ENCODE measurements around the gene CCDC33.

The CCDC33 gene

DNA sequence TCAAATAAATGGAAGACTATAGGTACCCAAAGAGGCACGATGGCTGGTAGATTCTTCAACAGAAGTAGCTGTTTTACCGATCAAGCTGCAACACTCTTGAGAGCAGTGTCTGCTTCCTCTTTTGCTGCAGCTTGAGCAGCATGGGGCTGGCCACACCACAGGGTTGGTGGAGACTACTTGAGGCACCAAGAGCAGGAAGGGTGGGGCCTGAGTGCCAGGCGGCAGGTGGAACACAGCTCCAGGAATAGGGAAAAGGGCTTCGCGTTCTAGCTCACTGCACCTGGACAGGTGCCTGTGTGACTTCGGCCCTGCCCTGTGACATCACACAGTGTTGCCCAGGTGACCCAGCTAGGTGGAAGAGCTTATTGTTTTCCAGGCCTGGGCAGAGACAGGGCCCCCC lies at the start of gene CCDC33:
Gene CCDC33, plus strand, starts transcription at position 365 of the 400 bp plus-strand sequence. CDS start 394 bp downstream, outside the sequence.
- no peak for DNase-seq

DNA sequence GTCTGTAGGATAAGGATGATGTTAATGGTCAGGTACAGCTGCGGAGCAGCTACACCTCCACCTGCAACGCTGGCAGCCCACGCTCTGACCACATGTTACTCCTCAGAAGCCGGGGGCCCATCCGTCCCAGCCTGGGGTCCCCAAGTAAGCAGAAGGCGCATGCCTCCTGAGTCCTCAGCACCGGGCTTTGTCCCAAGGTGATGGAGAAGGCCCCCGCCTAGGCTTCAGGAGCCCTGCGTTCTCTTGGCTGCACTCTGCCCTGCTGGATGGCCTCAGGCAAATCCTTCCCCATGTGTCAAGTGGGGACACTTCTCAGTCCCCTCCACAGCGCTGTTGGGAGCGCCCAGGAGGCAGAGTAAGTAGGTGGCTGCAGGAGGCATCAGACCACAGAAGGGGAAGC lies 47.9 kb upstream of the CCDC33 start:
- no peak for DNase-seq

DNA sequence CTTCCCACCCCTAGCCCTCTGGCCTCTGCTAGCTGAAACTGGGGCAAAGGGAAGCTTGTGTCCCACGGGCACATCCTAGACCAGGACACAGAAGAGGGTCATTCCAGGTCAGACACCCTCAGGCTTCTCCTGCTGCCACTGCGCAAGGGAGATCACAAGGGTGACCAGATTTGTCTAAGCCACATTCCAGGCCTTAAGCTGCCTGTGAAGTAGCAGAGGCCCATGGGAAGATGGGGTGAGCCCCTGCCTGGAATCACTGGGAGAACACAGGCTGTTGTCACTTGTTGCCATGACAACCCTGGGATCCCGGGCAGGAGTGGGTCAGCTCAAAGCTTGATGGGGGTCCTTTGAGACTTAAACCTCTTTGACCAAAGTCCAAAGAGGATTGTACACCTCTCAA lies 44.3 kb upstream of the CCDC33 start:
- no peak for DNase-seq

DNA sequence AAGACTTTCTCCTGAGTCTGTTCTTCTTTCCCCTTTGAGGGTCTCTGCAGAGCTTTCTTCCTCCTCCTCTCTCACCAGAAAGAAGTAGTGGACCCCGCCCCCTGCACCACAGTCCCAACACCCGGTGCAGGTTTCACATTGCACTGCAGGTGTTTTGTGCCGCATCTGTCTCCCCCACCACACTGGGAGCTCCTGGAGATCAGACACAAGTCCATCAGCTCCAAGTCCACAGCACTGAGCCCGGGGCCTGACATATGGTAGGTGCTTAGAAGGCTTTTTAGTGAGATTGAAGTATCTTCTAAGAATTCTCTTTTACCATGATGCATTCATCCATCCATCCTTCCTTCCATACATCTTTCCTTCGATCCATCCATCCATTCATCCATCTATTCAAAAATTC lies 43.4 kb upstream of the CCDC33 start:
- DNase-seq, result no peak

DNA sequence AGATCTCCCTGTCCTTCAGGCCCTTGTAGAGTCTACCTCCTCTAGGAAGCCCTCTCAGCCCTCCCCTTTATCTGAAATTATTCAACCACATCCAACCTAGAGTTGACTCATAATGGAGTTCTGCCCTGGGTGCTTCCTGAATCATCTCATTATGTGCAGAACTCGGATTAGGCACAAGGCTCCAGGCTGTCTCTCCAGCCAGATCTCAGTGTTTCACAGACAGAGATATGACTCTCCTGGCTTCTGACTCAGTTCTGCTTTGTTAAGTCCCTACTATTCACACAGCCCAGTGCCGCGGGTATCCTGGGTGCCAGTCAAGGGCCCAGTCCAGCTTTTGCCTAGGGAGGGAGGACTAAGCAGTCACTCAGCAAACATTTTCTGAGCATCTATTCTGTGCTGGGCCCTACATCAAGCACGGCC lies 42.8 kb upstream of the CCDC33 start:
- DNase-seq, result peak; percentile 37 to 77

DNA sequence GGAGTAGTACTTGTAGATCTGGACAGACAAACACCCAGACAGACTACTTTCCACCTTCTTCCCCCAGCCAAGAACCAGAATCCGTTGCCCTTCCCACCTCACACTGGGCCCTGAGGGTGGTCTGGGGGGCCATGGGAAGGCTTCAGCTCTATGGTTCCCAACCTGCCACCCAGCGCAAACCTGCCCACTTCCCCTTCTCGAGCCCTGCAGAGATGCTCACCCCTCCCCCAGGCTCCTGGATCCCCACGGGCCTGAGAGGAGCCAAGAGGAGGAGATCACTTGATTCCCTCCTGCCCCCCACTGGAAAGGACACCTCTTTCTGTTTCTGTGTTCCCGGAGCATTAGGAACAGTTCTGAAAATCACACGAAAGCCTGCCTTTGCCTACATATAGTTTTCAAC lies 42.2 kb upstream of the CCDC33 start:
- no peak for DNase-seq

DNA sequence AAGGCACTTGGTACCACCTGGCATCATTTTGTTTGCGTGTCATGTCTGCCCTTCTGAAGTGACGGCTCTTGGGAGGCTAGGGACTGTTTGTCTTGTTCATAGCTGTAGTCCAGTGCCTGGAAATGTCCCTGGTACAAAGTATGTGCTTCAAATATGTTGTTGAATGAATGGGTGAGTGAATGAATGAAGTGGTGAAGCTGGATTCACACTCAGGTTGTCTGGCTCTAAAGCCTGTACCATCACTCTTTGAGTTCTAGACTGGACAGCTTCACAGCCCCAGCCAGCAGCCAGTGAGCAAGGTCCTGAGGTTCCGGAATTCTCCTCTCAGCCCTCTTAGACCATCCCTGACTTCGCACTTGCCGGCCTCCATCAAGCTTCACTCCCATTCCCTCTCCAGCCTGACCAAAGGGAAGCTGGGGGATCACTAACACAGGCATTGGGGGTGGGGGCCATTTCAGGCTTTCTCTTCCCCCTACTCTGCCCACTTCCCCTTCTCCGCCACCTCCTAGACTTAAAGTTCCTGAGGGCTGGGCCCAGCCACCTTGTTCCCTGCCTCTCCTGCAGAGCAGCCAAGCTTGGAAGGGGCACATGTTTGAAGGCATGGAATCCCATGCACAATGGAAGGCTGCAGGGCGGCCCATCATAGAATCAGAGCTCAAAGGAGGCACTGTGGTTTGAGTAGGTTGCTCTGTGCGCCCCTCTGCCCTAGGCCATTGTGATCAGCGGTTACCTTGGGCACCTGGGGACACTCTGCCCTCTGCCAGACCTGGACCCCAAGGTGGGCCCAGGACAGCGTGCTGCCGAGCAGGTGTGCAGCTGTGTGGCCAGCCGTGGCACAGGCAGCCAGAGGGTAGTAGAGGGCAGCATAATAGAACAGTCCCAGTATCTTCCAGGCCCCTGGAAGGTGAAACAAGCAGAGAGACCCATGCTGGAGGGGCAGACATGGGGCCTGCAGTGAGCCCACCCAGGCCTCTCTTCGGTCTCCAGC lies 41.3 kb upstream of the CCDC33 start:
- DNase-seq, result no peak

DNA sequence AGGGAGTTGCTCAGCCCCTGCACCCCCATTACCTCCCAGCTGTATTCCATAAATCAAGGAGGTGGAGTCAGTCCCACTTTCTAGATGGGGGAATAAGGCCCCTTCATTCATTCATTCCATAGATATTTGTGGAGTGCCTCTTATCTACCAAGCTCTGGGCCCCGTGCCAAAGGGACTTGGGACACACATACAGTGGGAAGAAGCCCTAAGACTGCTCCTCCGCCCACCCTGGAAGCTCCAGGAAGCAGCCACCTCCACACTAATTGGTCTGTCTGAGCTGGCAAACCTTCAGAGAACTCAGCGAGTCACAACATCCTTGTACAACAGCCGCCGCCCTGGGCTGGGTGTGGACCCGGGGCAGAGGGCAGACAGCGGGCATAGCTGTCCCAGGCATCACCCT lies 40.0 kb upstream of the CCDC33 start:
- DNase-seq, result peak; percentile 48 to 94

DNA sequence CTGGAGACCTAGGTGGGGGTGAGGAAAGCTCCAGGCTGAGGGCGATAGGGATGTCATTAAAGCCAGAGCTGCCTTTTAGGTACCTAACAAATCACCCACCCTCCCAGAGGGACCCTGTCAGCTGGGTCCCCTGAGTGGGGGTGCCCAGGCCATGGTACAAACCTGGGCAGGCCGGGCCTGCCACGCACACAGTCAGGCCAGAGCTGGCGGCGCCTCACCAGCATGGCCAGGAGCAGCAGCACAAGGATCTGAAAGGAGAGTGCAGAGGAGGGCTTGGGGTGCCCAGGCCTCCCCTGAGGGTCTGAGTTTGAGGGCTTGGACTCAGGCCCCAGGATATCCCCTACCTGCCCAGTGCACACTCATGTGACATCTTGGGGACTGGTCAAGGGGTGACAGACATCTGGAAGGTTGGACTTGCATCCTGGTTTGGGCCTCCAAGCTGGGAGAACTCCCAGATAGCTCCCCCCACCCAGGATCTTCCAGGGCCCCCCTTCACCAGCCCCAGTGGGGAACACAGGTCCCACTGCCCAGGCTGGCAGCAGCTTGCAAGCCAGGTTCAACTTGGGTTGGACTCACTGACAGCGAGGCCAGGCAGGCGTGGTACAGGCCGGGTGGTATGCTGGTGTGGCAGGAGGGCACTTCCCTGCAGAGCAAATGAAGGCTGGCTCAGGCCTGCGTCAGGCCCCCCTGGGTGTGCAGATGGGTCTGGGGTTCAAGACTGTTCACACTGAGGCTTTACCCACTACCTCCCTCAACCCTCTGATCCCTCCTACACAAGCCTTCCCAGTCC lies 38.8 kb upstream of the CCDC33 start:
- DNase-seq, result no peak

DNA sequence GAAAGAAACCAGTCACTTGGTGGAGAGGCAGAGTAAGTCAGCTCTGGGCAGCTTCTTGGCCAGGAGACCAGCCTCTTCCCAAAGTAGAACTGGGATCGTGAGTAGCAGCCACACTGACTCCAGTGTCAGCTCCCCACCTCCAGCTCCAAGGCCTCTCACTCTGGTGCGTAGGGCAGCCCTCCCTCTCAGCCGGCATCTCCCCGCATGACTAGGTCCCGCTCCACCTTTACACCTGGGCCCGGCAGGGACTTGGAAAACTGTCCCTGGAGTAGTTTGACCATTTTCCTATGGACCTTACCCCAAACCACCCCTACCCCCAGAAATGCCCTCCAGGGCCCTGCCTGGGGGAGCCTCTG lies 36.9 kb upstream of the CCDC33 start:
- DNase-seq, result no peak

DNA sequence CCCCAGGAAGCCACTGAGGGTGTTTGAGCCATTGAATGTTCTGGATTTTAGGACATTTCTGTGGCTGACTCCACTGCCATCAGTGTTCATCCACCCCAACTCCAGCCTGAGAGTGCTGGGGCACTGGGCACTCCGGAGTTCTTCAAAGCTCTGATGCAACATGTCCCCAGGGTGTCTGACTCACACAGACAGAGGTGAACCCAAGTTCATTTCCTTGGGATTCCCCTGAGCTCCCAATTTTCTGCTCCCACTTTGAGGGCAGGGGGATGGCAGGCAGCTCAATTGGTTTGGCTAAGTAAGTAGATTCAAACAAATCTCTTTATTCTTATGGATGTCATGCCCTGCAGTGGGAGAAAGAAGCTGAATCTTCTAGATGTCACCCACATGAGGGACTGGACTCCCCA lies 35.7 kb upstream of the CCDC33 start:
- peak in 1 of 2 experiments; percentile 74 for DNase-seq

DNA sequence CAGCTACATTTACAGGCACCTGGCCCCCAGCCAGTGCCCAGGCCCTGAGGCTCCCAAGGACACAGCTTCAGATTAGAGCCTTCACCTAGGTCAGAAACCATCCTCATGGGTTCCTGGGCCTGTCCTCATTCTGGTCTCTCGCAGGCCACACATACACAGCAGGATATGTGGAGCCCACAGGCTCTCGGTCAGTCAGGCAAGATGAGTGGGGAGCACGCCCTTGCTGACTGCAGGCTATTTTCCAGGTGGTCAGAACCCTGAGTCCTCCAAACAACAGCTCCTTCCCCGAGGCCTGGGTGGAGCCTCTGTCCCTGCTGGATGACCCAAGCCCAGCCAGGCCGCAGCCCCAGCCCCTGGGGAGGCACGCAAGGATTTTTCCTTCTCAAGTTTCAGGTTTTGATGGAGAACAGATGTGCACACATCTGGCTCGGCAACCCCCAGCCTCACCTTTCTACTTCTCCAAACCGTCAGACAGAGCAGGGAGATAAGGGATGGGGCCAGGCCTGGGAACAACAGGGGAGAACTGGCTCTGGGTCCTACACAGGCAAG lies 35.2 kb upstream of the CCDC33 start:
- peak in 1 of 2 experiments; percentile 74 for DNase-seq

DNA sequence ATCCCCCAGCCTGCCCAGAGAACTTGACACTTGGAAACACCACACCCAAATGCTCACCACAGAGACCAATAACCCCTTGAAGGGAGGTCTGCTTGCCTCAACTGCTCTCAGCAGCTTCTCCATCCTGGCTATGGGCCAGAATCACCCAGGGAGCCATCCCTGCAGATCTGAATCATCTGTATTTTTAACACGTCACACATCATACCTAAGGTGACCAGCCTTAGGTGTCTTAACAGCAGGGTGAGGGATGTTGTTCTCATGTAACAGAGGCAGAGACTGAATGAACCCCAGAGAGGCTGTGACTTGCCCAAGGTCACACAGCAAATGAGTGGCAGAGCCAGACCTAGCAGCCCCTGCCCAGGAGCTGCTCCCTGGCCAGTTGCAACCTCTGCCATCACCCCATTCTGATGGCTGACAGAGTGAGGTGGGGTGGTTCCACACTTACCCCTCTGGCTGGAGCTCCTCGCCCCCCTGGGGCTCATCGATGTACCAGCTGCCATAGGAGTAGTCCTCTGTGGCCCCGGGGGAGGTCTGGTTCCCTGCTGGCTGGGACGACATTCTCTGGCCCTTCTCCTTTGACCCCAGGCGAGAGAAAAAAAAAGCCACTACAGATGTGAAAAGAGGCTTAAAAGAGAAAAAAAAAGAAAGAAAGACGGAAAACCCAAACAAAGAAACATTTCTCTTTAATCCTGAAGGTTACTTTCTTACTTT lies 34.3 kb upstream of the CCDC33 start:
- no peak for DNase-seq

DNA sequence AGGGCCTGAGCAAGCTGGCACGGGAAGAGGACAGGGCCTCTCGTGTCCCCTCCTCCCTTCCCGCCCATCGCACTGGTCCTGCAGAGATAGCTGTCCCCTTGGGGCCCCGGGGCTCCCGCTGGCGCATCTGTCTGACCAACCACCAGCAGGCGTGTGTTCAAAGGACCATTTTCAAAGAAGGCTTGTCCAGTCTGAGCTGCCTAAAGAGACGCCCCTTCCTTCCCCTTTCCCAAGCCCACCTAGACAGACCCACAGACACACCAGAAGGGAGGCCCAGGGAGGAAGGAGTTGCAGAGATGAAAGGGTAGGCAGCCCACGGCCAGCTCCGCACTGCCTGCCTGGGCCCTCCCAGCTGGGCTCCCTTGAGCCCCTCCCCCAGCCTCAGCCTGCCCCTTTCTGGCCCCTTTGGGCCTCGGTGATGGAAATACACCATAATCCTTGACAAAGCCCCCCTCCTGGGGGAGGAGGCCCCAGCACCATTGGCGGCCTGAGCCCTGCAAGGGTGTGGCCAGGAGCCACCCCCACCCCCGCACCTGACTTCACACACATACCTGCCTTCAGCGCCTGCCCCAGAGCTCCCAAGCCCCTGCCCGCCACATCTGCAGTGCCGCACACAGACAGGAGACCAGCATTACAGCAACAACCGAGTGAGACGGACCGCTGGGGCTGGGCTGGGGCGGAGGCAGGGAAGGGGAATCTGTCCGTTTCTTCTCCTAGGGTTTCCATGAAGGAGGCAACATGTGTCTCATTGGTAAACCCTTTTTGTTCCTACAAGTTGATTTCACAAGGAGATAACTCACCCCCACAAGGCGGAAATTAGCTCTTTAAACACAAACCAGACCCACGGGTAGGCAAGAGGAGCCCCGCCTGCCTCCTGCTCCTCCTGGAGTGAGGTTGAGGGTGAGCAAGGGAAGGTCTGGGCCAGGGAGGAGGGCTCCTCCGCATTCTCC lies 33.4 kb upstream of the CCDC33 start, which contains the start of gene STRA6:
Gene STRA6, minus strand, starts transcription at position 336 of the 950 bp plus-strand sequence. CDS start 520 bp downstream, outside the sequence.
- no peak for DNase-seq

DNA sequence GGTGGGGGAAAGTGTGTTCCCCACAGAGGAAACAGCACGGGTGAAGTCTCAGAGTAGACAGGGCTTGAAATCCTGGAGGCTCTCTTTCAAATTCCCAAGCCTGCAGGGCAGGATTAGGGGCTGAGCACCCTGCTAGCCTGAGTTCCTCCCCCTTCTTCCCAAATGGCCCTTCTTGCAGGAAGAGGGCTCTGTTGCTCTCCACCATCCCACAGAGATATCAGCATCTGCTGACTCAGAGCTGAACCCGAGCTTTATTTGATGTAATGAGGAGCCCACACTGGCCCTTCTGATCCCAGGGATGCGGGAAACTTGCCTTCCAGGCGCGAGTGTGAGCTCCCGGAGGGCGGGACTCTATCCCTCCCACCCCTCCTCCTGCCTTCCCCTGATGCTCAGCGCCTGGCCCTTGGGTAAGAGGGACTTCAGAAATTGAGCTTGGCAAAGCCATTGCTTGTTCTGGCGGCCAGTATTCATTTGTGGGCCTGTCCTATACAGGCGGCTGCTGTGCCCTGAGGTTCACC lies 32.2 kb upstream of the CCDC33 start:
- DNase-seq, result peak in 1 of 2 experiments; percentile 22

DNA sequence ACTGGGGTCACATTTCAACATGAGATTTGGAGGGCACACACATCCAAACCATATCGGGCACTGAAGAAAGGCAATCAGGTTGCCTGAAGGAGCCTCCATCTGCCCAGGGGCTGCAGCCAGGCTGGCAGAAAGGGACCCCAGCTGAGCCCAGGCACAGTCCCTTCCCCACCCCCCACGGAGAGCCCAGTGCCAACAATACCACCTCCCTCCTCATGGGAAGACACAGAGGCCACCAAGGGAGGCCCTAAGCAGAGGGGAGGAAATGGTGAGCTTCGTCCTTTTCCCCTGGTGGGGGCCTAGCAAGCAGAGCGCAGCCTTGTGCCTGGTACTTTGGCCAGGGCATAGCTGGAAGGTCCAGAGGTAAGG lies 30.6 kb upstream of the CCDC33 start:
- DNase-seq, result no peak

DNA sequence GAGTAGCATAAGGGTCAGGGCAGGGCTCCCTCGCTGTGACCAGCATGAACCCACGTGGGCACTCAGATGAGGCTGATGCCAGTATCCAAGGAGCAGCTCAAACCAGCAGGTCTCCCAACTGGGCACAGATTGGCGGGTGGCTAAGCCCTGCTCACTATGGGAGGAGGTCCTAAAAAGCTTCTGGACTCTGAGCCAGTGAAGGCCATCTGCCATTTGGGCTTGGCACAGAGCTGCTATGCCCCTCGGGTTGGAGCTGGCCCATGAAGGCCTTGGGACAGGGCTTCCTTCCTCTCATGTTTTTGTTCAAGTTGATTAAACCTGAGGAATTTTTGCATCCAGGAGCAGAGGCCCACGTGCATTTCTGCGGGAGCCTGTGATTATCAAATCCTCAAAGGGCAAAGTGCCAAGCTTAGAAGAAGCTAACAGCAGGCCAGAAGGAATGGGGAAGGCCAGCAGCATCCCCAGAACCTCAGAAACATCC lies 29.3 kb upstream of the CCDC33 start:
- DNase-seq, result no peak

DNA sequence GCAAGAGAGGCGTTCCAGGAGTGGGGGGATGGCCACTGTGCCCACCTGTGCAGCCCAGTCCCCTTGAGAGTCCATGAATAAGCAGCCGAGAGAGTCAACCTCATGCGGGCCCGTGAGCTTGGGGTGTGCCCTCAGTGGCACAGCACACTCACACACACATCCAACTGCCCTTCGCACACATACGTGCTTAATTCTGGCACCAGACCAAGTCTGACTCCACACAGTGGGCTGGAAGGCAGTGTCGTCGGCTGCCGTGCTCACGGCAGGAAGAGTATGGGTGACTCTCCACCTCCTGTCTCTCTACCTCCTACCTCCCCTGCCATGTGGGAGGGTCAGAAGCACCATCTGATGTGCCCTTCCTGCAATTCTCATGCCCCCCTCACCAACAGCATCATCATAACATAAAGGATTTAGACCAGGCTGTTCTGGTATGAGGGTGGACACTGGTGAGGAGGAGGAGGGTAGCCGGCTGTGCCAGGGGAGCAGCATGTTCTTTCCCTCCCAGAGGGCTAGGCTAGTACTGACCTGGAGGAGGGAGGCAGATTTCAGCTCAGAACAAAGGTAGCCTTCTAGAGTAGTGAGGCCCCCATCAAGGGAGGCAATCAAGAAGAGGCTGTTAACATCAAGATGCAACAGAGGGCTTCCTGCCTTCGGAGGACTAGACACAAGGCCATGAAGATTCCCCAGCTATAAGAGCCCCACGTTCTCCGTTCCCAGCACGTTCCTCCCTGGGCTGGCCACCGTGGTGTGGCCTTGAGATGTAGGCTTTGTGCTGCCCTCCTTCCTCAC lies 28.3 kb upstream of the CCDC33 start:
- DNase-seq, result no peak

DNA sequence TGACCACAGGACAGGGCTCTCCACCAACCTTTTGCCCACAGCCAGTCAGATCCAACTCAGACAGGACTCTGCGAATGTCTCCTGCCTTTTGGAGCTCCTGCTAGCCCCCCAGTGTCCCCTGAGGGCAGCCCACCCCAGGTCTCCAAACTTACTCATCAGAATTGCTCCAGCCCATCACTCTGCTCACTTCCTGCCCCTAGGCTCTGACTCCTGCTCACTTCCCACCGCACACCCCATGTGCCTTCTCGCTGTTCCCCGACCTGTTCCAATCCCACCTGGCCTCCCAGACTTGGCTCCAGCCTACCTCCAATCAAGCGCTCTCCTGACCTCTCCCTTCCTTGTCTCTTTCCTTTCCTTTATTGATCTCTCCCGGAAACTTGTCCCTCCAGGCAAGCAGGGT lies 27.6 kb upstream of the CCDC33 start:
- DNase-seq, result no peak

DNA sequence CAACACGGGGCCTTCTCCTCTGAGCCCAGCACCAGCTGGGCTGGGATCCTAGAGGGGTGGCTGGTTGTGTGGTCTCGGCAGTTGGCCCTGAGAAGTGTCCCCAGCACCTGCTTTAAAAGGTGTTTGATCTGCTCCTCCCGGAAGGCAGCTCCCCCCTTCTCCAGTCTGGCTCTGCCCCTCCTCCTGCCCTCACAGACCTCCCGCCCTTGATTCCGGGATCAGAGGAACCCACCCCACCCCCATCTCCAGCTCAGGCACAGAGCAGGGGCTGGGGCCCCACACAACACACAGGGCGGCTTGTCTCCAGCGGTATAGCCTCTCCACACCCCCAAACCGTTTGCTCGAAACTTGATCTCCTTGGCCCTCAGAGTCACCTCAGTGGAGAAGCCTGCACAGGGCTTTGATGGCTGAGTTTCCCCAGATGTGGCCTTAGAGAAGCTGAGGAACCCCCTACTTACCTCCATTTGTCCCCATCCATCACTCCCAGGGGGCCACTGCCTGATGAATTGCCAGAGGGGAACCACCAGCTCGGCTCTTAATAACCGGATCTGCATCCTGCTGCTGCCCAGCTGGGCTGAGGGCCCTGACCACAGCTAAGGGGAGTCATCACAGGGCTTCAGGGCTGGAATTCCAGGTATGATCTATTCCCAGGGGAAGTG lies 27.1 kb upstream of the CCDC33 start:
- DNase-seq, result no peak

Measured in SW 1271 (cell line).